Adipocyte (in vitro differentiated cells): Measurements from ENCODE around the gene RAB7A.

ENCODE experiments used
- DNase-seq: peaks from one replicate; pipeline ENCODE4 v3.0.0-alpha.2; 2015; ENCODE audit warnings: low read depth
- H3K27me3 ChIP-seq: replicated peaks from 2 replicates; pipeline ENCODE4 v1.7.0; 2013; ENCODE audit warnings: mild to moderate bottlenecking, low read length, moderate library complexity; ENCODE audit not compliant: control insufficient read depth, insufficient read depth
- H3K36me3 ChIP-seq: 2 replicates; pipeline ENCODE4 v1.7.0; 2013; ENCODE audit warnings: low read length, mild to moderate bottlenecking, moderate library complexity; ENCODE audit not compliant: control insufficient read depth, insufficient read depth, severe bottlenecking
- H3K4me1 ChIP-seq: 2 replicates; pipeline ENCODE4 v1.7.0; 2013; ENCODE audit warnings: mild to moderate bottlenecking, low read length, moderate library complexity; ENCODE audit not compliant: control insufficient read depth, insufficient read depth
- H3K4me3 ChIP-seq: 2 replicates; pipeline ENCODE4 v1.7.0; 2013; ENCODE audit warnings: mild to moderate bottlenecking, low read length, moderate library complexity
- H3K9ac ChIP-seq: 2 replicates; pipeline ENCODE4 v1.7.0; 2013; ENCODE audit warnings: mild to moderate bottlenecking, low read length, moderate library complexity
- H3K9me3 ChIP-seq: 2 replicates; pipeline ENCODE4 v1.7.0; 2013; ENCODE audit warnings: mild to moderate bottlenecking, low read length, moderate library complexity; ENCODE audit not compliant: control insufficient read depth

RAB7A gene

GRCh38 chr3:128780101-128780837 is 54.3 kb downstream of the RAB7A start:
- Histone ChIP-seq H3K27me3 (no peaks in the 10 kb centered on the region), H3K4me1 (peaks cover 23% of the 10 kb centered on the region), H3K36me3 (no peaks in the 10 kb centered on the region), H3K9ac (no peak overlapping the region), H3K9me3 (no peaks in the 10 kb centered on the region), H3K4me3 (no peak overlapping the region)
- no peak for DNase-seq

GRCh38 chr3:128781164-128781563 is 55.2 kb downstream of the RAB7A start:
- Histone ChIP-seq H3K27me3 (no peaks in the 10 kb centered on the region), H3K4me1 (peaks cover 27% of the 10 kb centered on the region), H3K9me3 (no peaks in the 10 kb centered on the region), H3K36me3 (no peaks in the 10 kb centered on the region), H3K9ac (no peak overlapping the region), H3K4me3 (no peak overlapping the region)
- DNase-seq: no peak

GRCh38 chr3:128782282-128783146 is 56.5 kb downstream of the RAB7A start:
- H3K4me1 ChIP-seq: peaks cover 37% of the 10 kb centered on the region
- no peaks in the 10 kb centered on the region for H3K27me3 ChIP-seq
- no peaks in the 10 kb centered on the region for H3K9me3 ChIP-seq
- H3K4me3 ChIP-seq: no peak overlapping the region
- no peak overlapping the region for H3K9ac ChIP-seq
- no peaks in the 10 kb centered on the region for H3K36me3 ChIP-seq
- no peak for DNase-seq

- no peaks in the 10 kb centered on the region for H3K27me3 ChIP-seq
- no peak overlapping the region for H3K4me3 ChIP-seq
- no peaks in the 10 kb centered on the region for H3K36me3 ChIP-seq
- no peaks in the 10 kb centered on the region for H3K9me3 ChIP-seq
- no peak for DNase-seq
- H3K9ac ChIP-seq: no peak overlapping the region
- peaks cover 34% of the 10 kb centered on the region for H3K4me1 ChIP-seq
Measured at GRCh38 chr3:128783774-128784173, 57.8 kb downstream of the RAB7A start.

- no peaks in the 10 kb centered on the region for H3K36me3 ChIP-seq
Measured at GRCh38 chr3:128784232-128784631, 58.2 kb downstream of the RAB7A start.

GRCh38 chr3:128784843-128785242 is 58.9 kb downstream of the RAB7A start:
- Histone ChIP-seq H3K9ac (no peak overlapping the region), H3K9me3 (no peaks in the 10 kb centered on the region), H3K4me1 (peaks cover 33% of the 10 kb centered on the region), H3K36me3 (no peaks in the 10 kb centered on the region), H3K27me3 (no peaks in the 10 kb centered on the region), H3K4me3 (no peak overlapping the region)
- DNase-seq: no peak

More at GRCh38 chr3:128784232-128784631, 58.2 kb downstream of the RAB7A start:
- DNase-seq: no peak
- Histone ChIP-seq H3K27me3 (no peaks in the 10 kb centered on the region), H3K9me3 (no peaks in the 10 kb centered on the region), H3K9ac (no peak overlapping the region), H3K4me1 (peaks cover 33% of the 10 kb centered on the region), H3K4me3 (no peak overlapping the region)

GRCh38 chr3:128786434-128787020 is 60.5 kb downstream of the RAB7A start:
- Histone ChIP-seq H3K9ac (no peak overlapping the region), H3K9me3 (no peaks in the 10 kb centered on the region), H3K4me1 (peaks cover 27% of the 10 kb centered on the region), H3K36me3 (no peaks in the 10 kb centered on the region), H3K27me3 (no peaks in the 10 kb centered on the region), H3K4me3 (peak overlapping the region; percentile 0)
- DNase-seq: peak; percentile 60

- DNase-seq: peak; percentile 27
- Histone ChIP-seq H3K4me3 (no peak overlapping the region), H3K4me1 (peaks cover 27% of the 10 kb centered on the region), H3K9me3 (no peaks in the 10 kb centered on the region), H3K9ac (no peak overlapping the region), H3K27me3 (no peaks in the 10 kb centered on the region), H3K36me3 (no peaks in the 10 kb centered on the region)
Measured at GRCh38 chr3:128787256-128788253, 61.6 kb downstream of the RAB7A start.

GRCh38 chr3:128788268-128788869 is 62.4 kb downstream of the RAB7A start:
- H3K9ac ChIP-seq: no peak overlapping the region
- no peaks in the 10 kb centered on the region for H3K27me3 ChIP-seq
- H3K4me1 ChIP-seq: peaks cover 27% of the 10 kb centered on the region
- no peaks in the 10 kb centered on the region for H3K9me3 ChIP-seq
- H3K36me3 ChIP-seq: no peaks in the 10 kb centered on the region
- DNase-seq: no peak
- H3K4me3 ChIP-seq: no peak overlapping the region

GRCh38 chr3:128794067-128794768 is 68.2 kb downstream of the RAB7A start:
- H3K36me3 ChIP-seq: peaks cover 33% of the 10 kb centered on the region
- H3K27me3 ChIP-seq: no peaks in the 10 kb centered on the region
- H3K4me3 ChIP-seq: no peak overlapping the region
- peak; percentile 47 for DNase-seq
- H3K9me3 ChIP-seq: no peaks in the 10 kb centered on the region
- peaks cover 23% of the 10 kb centered on the region for H3K4me1 ChIP-seq
- H3K9ac ChIP-seq: no peak overlapping the region
